ENCODE data around the gene TFB1M.

DNA sequence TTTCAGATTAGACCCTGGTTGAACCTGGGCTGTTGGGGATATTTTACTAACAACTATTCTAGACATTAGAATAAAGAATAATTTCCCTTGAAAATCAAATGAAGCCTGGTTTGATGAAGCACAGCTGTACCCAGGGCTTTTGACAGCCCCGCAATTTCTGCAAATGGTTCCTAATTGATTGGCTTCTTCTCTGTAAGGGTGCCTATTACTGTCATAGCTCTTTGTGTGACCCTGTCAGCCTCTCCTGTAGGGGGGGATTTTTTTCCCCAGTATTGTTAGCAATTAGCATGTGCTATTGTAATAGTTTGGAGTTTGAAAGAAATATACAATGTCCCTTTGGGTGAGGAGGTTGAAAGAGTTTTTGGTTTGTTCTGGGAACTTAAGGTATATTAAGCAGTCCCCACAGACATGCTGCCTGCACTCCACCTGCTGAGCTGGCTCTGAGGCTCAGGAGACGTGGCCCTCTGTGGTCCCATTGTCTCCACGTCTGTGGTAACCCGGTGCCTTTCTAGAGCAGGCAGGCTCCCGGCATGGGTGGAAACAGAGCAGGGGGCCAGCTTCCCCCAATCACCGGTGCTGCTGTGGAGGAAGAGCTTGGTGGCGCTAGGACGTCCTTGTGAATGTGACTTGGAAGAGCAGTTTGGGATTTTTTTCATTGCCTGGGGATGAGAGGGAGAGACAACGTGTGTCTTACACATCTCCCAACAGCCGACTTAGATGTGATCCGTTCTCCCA lies 97.8 kb downstream of the TFB1M start:
- TF ChIP-seq, protein P1, sequence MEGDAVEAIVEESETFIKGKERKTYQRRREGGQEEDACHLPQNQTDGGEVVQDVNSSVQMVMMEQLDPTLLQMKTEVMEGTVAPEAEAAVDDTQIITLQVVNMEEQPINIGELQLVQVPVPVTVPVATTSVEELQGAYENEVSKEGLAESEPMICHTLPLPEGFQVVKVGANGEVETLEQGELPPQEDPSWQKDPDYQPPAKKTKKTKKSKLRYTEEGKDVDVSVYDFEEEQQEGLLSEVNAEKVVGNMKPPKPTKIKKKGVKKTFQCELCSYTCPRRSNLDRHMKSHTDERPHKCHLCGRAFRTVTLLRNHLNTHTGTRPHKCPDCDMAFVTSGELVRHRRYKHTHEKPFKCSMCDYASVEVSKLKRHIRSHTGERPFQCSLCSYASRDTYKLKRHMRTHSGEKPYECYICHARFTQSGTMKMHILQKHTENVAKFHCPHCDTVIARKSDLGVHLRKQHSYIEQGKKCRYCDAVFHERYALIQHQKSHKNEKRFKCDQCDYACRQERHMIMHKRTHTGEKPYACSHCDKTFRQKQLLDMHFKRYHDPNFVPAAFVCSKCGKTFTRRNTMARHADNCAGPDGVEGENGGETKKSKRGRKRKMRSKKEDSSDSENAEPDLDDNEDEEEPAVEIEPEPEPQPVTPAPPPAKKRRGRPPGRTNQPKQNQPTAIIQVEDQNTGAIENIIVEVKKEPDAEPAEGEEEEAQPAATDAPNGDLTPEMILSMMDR (conservative IDR thresholded peaks at IDR 0.05 in 1 of 2, IDR thresholded peaks at IDR 0.05 in 1 of 2; ENCODE audit: extremely low read depth in 1 of 2, insufficient read depth in 1 of 2, low read depth in 1 of 2, low read length in 2 of 2): no peak
- no peak for TF ChIP-seq EZH2 (IDR thresholded peaks at IDR 0.05; ENCODE audit: borderline replicate concordance, low read length)
